HepG2 (cell line): ENCODE data around the gene GCC1. TPM values are rescaled to one million over a fixed set of nuclear protein-coding genes. Genes with fewer than 3 reads are reported as not detected.

ENCODE experiments used
- DR1 ChIP-seq: sonication (generic); formaldehyde crosslinking; IDR thresholded peaks from 2 replicates; pipeline ENCODE4 v1.8.0; 2021; ENCODE audit warnings: mild to moderate bottlenecking, missing genetic modification reagents, inconsistent platforms
- E2F2 ChIP-seq: sonication (generic); formaldehyde crosslinking; IDR thresholded peaks from 2 replicates; pipeline ENCODE4 v1.4.0; 2020; ENCODE audit warnings: missing genetic modification reagents, borderline replicate concordance
- MATR3 ChIP-seq: sonication (generic); formaldehyde crosslinking; IDR thresholded peaks from 2 replicates; pipeline ENCODE4 v1.4.0; 2020; ENCODE audit warnings: missing genetic modification reagents
- SMC3 ChIP-seq: IDR thresholded peaks from 2 replicates; pipeline ENCODE4 v1.6.1; 2011; ENCODE audit warnings: low read length, improper control_type of control experiment
- STAG1 ChIP-seq: sonication (generic); formaldehyde crosslinking; IDR thresholded peaks from 2 replicates; pipeline ENCODE4 v1.4.0; 2020; ENCODE audit warnings: missing genetic modification reagents
- WIZ ChIP-seq: sonication (generic); formaldehyde crosslinking; IDR thresholded peaks from 2 replicates; pipeline ENCODE4 v1.5.1; 2020; ENCODE audit warnings: mild to moderate bottlenecking, missing genetic modification reagents
- XRCC5 ChIP-seq: fragments of 200-400 bp; formaldehyde crosslinking; optimal IDR thresholded peaks from 2 replicates; pipeline ENCODE3; 2017; ENCODE audit warnings: mild to moderate bottlenecking, low read length
- ZBTB40 ChIP-seq, 2 experiments: fragments of 450-650 bp in 1 of 2; sonication (generic) in 1 of 2; formaldehyde crosslinking in 1 of 2; IDR thresholded peaks; 2 replicates each; pipeline versions ENCODE4 v1.6.1 to v1.8.0; 2016 to 2022; ENCODE audit warnings: antibody characterized with exemption in 1 of 2, mild to moderate bottlenecking in 1 of 2, missing genetic modification reagents in 1 of 2
- ZFX ChIP-seq: sonication (generic); formaldehyde crosslinking; IDR thresholded peaks from 2 replicates; pipeline ENCODE4 v1.4.0; 2020; ENCODE audit warnings: mild to moderate bottlenecking, low read depth, missing genetic modification reagents, moderate library complexity
- ZHX2 ChIP-seq, 2 experiments: sonication (generic) in 1 of 2; formaldehyde crosslinking in 1 of 2; IDR thresholded peaks; 2 replicates each; pipeline versions ENCODE4 v1.6.1 to v1.9.0; 2014 to 2022; ENCODE audit warnings: antibody characterized with exemption in 1 of 2, borderline replicate concordance in 1 of 2, inconsistent platforms in 1 of 2, low read depth in 1 of 2, missing genetic modification reagents in 1 of 2
- ZNF17 ChIP-seq: sonication (generic); formaldehyde crosslinking; IDR thresholded peaks from 2 replicates; pipeline ENCODE4 v1.5.0; 2020; ENCODE audit warnings: mild to moderate bottlenecking, missing genetic modification reagents
- ZNF205 ChIP-seq: IDR thresholded peaks from 2 replicates; pipeline ENCODE4 v1.6.1; 2018; ENCODE audit warnings: missing biosample characterization, missing genetic modification reagents
- ZNF558 ChIP-seq: sonication (generic); formaldehyde crosslinking; IDR thresholded peaks from 2 replicates; pipeline ENCODE4 v1.9.0; 2022; ENCODE audit warnings: mild to moderate bottlenecking, missing genetic modification reagents, borderline replicate concordance
- ZNF589 ChIP-seq: sonication (generic); formaldehyde crosslinking; conservative IDR thresholded peaks from 2 replicates; pipeline ENCODE4 v1.8.0; 2022; ENCODE audit warnings: mild to moderate bottlenecking, moderate library complexity, missing genetic modification reagents
- polyA plus RNA-seq, 8 experiments: library from polyadenylated mRNA; depleted of rRNA in 3 of 8; stranded (reverse) in 7 of 8; unstranded in 1 of 8; fragments of >200 nt; fragmentation: Illumina TruSeq in 4 of 8; extraction: Trizol in 4 of 8; gene quantifications; 2 replicates each; pipeline versions ENCODE4 v1.2.1 to v1.2.3, GENCODE V29; 2011 to 2016; ENCODE audit warnings: low read depth in 4 of 8, missing spikeins in 1 of 8, mixed read lengths in 1 of 8; ENCODE audit not compliant: insufficient read depth in 1 of 8
- total RNA-seq, 5 experiments: library from RNA; depleted of rRNA; stranded (reverse); fragments of >200 nt; fragmentation: Illumina TruSeq; extraction: Trizol; gene quantifications; 2 replicates each; pipeline ENCODE4 v1.2.3, GENCODE V29; 2016; ENCODE audit warnings: low read depth in 1 of 5

GCC1 gene
- total and polyA plus RNA-seq, 2 of the 13 experiments (the other 11 are each of a cell fraction or from before 2014, with no cell fraction given) = 2.5 to 15.3 TPM

- TF ChIP-seq ZHX2 (IDR thresholded peaks at IDR 0.05; ENCODE audit: low read depth) (no peak), ZHX2 (CRISPR knock-in tag; IDR thresholded peaks at IDR 0.05; ENCODE audit: borderline replicate concordance) (no peak), ZFX (no peak), ZNF558 (CRISPR knock-in tag) (no peak), XRCC5 (peak; percentile 48), E2F2 (CRISPR knock-in tag) (no peak), MATR3 (CRISPR knock-in tag) (no peak), ZNF205 (CRISPR knock-in tag) (no peak), ZBTB40 (IDR thresholded peaks at IDR 0.05) (no peak), ZBTB40 (CRISPR knock-in tag; IDR thresholded peaks at IDR 0.05) (no peak), ZNF589 (CRISPR knock-in tag) (no peak), ZNF17 (CRISPR knock-in tag) (no peak), DR1 (CRISPR knock-in tag) (no peak), SMC3 (peak; percentile 19; the same call in 1 of the 2 replicates), WIZ (CRISPR knock-in tag) (no peak), STAG1 (CRISPR knock-in tag) (peak; percentile 47)
Measured at GRCh38 chr7:127598318-127598717, 12.9 kb upstream of the GCC1 start (continued).
